ENCODE results near the gene KCNK13. TPM values are rescaled to one million over a fixed set of nuclear protein-coding genes. Genes with fewer than 3 reads are reported as not detected.
"Not testable (repeated sequence)": the region's sequence is repeated elsewhere in the genome, so short reads cannot be mapped to it uniquely, and the experiment has no call there.

The KCNK13 gene
- under 1 TPM; 0.12 to 0.30 (median 0.14) TPM for polyA plus RNA-seq (ENCODE audit: insufficient read length in 4 of 4)

DNA sequence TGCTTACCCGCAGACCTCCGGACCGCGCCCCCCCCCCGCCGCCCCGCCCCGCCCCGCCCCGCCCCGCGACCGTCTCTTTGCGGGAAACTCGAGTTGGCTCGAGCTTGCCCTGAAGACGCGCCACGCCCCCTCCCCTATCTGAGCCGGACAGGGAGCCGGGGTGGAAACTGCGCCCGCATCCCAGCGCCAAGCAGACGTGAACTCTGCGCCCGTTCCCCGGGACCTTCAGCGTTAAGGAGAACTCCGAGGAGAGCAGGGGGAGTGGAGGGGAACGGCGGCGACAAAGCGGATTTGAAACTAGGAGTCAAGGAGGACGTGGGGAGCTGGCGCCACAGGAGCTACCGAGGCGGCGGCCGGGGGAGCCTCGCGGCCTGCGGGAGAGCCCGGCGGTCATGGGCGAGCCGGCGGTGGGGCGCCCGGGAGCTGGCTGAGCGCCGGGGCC, at the start of gene KCNK13:
TSS of gene KCNK13 (plus strand) at position 310 of the 442 bp plus-strand sequence. CDS start 212 bp downstream, outside the sequence.
- DNase-seq (ENCODE audit: low read depth in 4 of 4, low spot score in 2 of 4): no peak

DNA sequence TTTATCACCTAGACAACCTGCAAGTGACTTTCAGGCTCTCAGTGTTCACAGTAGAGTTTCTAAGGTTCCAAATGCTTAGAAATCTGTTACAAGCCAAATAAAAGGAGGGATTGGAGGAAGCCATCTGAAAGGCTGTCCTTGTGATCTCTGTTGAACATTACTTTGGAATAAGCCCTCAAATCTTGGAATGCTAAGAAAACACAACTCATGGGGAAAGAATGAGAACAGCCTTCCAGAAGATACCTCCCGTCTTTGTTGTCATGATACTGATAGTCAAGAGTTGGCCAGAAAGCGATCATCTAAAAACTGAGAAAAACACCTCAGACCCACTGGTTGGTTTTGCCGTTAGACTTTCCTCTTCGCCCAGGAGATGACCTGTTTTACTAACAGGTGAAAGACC, 44.4 kb upstream of the KCNK13 start:
- no peak for DNase-seq (ENCODE audit: low read depth in 4 of 4, low spot score in 2 of 4)

DNA sequence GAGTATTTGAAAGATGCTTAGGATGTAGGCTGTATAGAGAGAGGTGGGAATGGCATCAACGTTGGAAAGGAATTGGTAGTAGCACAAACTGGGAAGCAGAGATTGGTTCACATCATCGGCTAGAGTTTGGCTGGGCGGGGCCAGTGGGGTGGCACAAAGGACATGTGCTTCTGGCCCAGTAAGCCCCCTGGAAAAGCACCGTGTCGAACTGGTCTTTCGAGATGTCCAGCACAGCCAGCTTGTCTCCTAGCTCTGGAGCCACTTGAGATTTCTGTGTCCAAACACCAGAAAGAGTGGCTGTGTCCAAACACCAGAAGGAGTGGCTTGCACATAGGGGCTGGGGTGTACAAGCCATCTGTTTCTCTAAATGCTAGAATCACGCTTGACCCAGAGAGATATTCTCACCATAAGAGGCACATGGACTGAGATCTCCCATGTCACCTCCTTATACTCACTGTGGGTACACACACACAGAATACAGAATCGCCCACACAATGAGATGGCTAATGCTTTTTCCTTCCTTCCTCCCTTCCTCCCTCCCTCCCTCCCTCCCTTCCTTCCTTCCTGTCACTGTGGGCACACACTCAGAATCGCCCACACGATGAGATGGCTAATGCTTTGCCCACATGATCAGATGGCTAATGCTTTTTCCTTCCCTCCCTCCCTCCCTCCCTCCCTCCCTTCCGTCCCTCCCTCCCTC, 41.8 kb upstream of the KCNK13 start:
- no peak for DNase-seq (ENCODE audit: low read depth in 4 of 4, low spot score in 2 of 4)

DNA sequence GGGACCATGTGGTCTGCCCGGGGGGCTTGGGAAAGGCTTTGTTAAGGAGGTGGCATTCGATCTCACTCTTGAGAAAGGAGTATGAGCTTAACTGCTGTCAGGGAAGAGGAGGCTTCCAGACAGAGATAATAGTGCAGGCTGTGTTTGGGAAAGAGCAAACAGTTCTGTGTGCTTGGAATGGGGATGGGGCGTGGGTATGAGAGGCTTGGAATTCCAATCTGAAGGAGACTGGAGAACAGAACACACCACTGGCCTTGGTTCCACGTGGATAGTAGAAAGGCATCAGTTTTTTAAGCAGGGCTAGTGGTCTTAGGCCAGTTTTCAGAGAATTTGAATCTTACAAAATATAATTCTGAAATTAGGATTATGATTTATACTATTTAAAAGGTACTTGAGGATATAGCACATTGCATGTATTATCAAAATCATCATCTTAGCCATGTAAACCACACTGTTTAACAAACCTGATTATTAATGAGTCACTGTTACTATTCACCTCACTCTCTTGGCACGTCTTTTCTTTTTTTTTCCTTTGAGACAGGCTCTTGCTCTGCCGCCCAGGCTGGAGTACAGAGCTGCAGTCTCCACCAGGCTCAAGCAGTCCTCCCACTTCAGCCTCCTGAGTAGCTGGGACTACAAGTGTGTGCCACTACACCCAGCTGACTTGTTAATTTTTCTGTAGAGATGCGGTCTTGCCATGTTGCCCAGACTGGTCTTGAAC, 38.5 kb upstream of the KCNK13 start:
- no peak for DNase-seq (ENCODE audit: low read depth in 4 of 4, low spot score in 2 of 4)

DNA sequence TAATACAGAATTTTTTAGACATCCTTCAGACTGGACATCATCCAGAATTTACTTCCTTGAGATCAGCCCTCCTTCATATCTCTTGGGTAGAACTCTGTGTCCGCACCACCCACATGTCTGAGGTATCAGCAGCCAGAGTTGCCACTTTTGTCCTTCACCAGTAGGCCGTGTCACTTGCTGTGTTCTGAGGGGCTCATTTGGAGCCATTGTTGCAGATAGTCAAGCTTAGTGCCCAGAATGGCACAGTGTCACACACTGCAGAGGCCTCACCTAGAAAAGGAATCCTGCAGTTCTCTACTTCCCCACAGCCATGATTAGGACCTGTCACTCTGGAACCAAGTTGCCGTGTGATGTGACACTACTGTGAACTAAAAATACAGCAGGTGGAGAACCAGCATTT, 36.9 kb upstream of the KCNK13 start:
- DNase-seq (ENCODE audit: low read depth in 4 of 4, low spot score in 2 of 4): no peak

DNA sequence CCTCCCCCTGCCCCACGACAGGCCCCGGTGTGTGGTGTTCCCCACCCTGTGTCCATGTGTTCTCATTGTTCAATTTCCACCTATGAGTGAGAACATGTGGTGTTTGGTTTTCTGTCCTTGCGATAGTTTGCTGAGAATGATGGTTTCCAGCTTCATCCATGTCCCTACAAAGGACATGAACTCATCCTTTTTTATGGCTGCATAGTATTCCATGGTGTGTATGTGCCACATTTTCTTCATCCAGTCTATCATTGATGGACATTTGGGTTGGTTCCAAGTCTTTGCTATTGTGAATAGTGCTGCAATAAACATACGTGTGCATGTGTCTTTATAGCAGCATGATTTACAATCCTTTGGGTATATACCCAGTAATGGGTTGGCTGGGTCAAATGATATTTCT, 35.2 kb upstream of the KCNK13 start:
- not testable (repeated sequence) for DNase-seq (ENCODE audit: low read depth in 4 of 4, low spot score in 2 of 4)

DNA sequence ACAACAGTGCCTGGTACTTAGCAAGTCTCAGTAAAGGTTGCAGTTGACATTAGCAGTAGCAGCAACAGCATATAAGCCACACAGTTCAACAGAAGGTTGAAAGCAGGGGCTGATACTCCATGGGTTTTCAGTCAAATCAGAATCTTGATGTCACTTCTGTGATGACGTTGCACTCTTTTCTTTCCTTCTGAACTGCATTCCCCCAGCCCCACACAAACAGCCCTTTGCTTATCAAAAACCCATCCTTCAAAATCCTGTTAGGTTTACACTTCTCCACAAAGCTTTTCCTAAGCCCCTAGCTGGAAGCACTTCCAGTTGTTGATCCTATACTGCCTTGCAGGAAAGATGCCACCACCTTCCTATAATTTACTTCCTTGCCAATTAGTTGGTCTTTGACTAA, 34.0 kb upstream of the KCNK13 start:
- peak in 1 of 4 donors; percentile 6 for DNase-seq (ENCODE audit: low read depth in 4 of 4, low spot score in 2 of 4)

DNA sequence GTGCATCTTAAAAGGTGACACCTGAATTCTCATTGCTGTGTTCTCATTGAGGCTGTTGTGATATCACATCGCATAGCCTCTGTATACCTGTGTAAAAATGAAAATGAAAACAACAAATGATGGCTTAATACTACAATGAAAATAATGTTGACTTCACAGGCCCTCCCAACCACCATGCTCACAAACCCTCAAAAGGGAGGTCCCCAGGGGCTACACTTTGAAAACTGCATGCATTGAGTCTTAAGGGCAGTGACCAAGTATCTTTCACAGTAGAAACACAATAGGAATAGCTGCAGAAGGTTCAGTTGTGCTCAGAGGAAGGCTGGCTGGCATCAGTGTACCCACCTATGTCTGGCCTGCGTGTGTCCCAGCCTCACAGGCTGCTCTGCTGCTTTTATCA, 27.6 kb upstream of the KCNK13 start:
- no peak for DNase-seq (ENCODE audit: low read depth in 4 of 4, low spot score in 2 of 4)

DNA sequence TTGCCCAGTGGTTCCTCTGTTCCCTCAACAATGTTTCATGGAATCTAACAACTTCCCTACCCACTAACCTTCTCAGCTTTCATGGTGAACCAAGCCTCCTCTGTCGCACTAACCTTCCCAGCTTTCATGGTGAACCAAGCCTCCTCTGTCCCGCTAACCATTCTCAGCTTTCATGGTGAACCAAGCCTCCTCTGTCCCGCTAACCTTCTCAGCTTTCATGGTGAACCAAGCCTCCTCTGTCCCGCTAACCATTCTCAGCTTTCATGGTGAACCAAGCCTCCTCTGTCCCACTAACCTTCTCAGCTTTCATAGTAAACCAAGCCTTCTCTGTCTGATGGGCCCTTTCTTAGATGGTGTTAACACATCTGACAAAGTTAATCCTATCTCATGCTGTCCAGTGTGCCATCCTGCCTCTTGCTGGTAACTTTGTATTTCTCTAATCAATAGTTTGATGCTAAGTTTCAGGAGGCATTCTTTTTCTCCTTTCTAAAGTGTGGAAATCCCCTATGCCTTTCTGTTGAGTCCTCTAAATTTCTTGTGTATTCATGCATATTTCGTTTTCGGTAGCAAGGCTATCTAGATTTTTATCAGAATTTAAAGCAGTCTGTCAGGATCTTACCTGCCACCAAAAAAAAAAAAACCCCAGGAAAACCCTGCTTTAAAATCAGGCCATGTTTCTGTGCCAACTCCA, 26.8 kb upstream of the KCNK13 start:
- DNase-seq (ENCODE audit: low read depth in 4 of 4, low spot score in 2 of 4): no peak

DNA sequence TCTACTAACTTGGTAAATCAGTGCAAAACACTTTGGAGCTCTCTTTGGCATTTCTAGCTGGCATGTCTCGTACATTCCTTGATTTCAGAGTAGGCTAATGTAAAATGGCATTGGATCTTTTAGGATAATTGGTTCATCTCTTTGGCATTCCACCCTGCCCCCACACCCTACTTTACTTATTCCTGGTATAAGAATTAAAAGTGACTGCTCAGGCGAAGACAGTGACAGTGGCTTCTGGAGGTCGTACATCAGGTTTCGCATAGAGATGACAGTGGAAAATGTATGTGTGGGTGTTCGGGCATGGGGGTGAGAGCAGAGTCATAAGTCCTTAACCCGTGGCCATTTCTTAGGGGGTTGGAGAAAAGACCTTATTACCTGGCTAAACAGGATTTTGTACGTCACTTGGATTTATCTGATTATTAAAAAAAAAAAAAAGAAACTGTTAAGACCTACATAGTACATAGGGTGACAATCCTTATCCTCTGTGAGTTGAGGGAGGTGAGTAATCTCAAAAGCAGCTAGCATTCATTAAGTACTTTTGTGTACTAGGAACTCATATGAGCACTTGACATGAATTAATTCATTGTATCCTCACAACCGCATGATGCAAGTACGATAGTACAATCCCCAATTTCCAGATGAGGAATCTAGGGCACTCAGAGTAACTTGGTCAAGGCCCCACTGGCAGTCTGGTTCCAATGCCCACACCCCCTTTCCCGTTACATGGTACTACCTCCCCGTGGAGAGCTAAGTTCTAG, 22.4 kb upstream of the KCNK13 start:
- no peak for DNase-seq (ENCODE audit: low read depth in 4 of 4, low spot score in 2 of 4)

DNA sequence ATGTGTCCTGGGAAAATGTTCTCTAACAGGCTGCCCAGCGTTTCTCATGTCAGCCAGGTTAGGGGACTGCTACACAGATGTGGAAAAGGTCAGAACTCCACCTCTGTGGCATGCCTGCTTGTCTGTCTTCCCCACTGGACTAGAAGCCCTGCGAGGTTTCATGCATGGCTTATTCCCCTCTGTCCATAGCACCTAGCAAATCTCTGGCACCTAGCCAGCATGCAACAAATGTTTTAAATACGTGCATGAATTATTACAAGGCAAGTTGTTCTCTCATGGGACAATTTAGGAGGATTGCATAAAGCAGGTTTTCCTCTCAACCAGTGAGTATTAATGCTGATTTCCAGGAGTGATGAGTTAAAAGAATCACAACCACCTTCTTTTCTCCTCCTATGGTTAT, 21.4 kb upstream of the KCNK13 start:
- DNase-seq (ENCODE audit: low read depth in 4 of 4, low spot score in 2 of 4): no peak

DNA sequence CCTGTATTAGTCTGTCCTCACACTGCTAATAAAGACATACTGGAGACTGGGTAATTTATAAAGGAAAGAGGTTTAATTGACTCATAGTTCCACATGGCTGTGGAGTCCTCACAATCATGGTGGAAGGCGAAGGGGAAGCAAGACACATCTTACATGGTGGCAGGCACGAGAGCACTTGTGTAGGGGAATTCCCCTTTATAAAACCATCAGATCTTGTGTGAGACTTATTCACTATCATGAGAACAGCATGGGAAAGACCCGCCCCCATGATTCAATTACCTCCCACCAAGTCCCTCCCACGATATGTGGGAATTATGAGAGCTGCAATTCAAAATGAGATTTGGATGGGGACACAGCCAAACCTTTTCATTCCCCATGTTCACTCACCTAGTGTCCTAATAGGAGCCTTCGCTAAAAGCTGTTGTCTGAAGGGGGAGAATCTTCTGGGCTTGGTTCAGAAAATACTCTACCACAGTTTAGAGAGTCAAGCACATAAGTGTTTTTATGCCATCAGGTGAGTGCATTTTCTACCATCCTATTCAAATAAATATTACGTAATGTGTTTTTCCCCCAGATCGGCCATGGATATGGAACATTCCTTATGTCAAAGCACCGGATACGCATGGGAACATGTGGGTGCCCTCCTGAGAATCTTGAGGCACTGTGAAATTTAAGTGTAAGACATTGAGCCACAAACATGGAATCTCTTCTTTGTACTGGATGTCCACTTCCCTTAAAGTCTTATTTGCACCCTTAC, 19.1 kb upstream of the KCNK13 start:
- no peak for DNase-seq (ENCODE audit: low read depth in 4 of 4, low spot score in 2 of 4)

DNA sequence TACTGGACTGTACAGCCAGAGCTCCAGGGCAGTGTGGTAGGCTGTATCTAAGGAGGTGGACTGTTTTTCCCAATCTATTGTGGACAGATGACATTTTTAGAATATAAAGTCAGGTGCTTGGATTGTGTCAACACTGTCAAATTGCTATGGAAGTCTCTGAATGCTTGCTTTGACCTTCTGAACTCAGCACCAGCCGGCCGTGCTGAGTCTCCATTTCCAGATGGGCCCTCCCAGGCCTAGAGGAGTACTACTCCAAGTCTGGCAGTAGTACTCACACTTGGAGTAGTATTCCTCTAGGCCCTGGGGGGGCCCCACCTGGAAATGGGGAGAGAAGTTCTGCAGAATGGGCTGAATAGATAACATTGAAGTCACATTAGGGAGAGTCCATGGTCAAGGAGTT, 16.2 kb upstream of the KCNK13 start:
- no peak for DNase-seq (ENCODE audit: low read depth in 4 of 4, low spot score in 2 of 4)

DNA sequence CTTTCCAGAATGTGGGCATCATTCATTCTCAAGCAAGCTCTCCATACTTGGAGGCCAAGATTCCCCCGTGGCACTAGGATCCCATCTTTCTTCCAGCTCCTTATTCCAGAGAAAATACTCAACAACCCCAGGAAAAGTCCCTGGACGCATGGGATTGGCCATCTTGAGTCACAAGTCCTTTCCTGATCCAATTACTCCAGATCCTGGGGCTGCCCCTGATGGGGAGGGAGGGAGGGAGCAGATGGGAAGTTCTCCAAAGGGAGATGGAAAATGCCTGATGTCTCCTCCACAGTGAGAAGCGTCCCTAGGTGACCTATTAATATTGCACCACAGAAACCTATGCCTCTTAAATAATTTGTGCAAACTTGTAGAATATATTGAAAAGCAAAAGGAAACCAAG, 12.4 kb upstream of the KCNK13 start:
- no peak for DNase-seq (ENCODE audit: low read depth in 4 of 4, low spot score in 2 of 4)

DNA sequence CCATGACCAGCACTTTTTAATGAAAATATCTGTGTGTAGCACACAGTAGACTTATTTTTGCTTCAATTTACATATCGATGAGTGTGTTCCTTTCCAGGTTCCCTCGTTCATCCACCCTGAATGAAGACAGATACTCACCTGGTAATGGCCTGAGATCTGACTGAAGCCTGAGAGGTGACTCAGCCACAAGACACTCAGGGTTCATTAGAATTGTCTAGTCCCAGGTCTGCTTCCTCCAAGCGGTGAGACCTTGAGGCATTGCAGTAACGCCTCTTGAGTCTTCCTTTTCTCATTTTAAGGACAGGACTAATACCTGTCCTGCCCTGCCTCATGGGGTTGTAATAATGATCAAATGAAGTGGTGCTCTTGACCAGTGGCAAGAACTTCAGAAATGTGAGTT, 11.5 kb upstream of the KCNK13 start:
- DNase-seq (ENCODE audit: low read depth in 4 of 4, low spot score in 2 of 4): no peak

DNA sequence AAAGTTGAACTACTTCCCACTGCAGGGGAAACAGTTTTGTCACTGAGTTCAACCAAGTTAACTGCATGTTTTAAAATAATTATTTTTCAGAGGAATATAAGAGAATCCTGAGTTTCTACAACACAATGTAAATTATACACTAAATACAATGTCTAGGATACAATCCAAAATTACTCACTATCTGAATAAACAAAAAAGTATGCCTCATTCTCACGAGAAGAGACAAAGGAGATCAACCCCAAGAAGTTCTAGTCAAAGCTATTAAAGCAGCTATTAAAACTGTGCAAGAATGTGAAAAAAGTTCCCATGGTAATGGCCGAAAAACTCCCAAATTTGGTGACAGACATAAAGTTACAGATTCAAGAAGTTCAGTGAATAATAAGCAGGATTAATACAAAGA, 8.8 kb upstream of the KCNK13 start:
- no peak for DNase-seq (ENCODE audit: low read depth in 4 of 4, low spot score in 2 of 4)

DNA sequence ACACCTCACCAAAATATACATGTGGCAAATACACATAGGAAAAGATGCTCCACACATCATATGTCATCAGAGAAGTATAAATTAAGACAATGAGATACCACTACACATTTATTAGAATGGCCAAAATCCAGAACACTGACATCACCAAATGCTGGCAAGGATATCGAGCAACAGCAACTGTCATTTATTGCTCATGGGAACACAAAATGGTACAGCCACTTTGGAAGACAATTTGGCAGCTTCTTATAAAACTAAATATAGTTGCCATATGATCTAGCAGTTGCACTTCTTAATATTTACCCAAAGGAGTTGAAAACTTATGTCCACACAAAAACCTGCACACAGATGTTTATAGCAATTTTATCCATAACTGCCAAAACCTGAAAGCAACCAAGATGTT, 7.0 kb upstream of the KCNK13 start:
- no peak for DNase-seq (ENCODE audit: low read depth in 4 of 4, low spot score in 2 of 4)

DNA sequence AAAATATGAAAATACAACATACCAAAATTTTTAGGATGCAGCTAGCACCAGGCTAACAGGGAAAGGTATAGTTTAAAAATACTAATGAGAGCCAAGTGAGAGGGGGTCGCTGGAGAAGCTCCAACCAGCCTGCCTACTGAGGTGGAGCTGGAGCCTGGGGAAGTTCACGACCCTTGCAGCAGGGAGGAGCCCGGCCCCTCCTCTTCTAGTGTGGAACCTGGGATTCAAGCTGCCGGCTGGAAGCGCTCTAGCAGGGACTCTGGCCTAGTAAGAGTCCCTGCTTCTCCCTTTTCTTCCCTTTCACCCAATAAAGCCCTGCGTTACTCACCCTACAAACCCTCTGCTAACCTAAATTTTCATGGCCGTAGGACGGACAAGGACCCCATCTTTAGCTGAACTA, 5.0 kb upstream of the KCNK13 start:
- DNase-seq (ENCODE audit: low read depth in 4 of 4, low spot score in 2 of 4): no peak

DNA sequence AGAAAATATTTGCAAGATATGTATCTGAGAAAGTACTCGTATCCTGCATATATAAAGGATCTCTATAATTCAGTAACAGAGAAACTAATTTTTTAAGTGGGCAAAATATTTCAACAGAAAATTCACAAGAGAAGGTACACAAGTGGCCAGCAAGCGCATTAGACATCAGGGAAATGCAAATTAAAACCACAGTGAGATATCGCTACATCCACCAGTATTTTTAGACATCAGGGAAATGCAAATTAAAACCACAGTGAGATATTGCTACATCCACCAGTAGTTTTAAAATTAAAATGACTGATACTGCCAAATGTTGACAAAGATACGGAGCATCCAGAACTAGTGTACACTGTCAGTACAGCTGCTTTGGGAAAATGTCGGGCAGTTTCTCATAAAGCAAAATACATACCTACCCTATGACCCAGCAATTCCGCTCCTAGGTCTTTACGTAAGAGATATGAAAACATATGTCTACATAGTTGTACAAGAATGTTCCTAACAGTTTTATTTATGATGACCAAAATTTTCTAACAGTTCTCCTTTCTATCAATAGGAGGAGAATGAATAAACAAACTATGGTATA, 2.8 kb upstream of the KCNK13 start:
- no peak for DNase-seq (ENCODE audit: low read depth in 4 of 4, low spot score in 2 of 4)

All from left renal cortex interstitium (tissue), 4 donors.